ENCODE results near the gene FPGS. TPM values are rescaled to one million over a fixed set of nuclear protein-coding genes. Genes with fewer than 3 reads are reported as not detected.
"Not testable (repeated sequence)": the region's sequence is repeated elsewhere in the genome, so short reads cannot be mapped to it uniquely, and the experiment has no call there.

The FPGS gene
- total RNA-seq, 1 donor from 2014 or later, result 61.4 TPM

DNA sequence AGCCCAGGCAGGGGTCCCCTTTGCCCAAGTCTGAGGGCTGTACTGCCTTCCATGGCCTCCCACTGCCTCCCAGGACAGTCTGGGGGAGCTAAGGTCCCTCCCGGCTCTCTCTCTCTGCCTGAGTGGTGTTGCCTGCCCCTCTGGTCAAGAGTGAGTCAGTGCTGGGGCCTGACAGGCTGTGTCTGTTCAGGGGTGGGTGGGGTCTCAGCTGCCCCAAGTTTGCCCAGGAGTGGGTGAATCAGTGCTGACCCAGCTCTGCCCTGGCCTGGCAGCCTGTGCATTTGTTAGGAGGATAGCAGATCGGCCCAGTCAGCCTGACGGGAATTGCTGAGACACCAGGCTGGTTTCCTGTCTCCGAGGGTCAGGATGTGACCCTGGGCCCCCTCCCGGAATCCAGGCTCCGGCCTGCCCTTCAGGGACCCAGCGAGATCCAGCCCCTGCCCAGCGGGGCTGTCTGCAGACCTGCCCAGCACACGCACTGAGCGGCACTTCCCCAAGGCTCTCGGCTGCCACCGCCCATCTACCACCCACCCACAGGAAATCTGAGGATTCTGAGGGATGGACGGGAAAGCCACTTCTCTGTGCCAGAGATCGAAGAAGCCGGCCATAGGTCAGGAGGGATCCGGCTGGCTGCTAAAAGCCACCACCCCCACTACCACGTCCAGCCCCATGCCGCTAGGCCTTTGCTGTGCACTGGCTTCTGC is 35.8 kb downstream of the FPGS start:
- H3K9me3 Mint-ChIP-seq, result no peaks in the 10 kb centered on the region
- no peak overlapping the region for H3K27ac Mint-ChIP-seq
- H3K4me1 Mint-ChIP-seq, result peaks cover 4% of the 10 kb centered on the region
- DNase-seq (ENCODE audit: low spot score in 2 of 2, unreplicated experiment in 2 of 2), result no peak
- TF ChIP-seq, protein P1, sequence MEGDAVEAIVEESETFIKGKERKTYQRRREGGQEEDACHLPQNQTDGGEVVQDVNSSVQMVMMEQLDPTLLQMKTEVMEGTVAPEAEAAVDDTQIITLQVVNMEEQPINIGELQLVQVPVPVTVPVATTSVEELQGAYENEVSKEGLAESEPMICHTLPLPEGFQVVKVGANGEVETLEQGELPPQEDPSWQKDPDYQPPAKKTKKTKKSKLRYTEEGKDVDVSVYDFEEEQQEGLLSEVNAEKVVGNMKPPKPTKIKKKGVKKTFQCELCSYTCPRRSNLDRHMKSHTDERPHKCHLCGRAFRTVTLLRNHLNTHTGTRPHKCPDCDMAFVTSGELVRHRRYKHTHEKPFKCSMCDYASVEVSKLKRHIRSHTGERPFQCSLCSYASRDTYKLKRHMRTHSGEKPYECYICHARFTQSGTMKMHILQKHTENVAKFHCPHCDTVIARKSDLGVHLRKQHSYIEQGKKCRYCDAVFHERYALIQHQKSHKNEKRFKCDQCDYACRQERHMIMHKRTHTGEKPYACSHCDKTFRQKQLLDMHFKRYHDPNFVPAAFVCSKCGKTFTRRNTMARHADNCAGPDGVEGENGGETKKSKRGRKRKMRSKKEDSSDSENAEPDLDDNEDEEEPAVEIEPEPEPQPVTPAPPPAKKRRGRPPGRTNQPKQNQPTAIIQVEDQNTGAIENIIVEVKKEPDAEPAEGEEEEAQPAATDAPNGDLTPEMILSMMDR (IDR thresholded peaks at IDR 0.05; ENCODE audit: unreplicated experiment), result no peak
- H3K4me3 Mint-ChIP-seq, result no peak overlapping the region
- H3K36me3 Mint-ChIP-seq, result no peaks in the 10 kb centered on the region
- no peaks in the 10 kb centered on the region for H3K27me3 Mint-ChIP-seq (ENCODE audit: low read depth)

DNA sequence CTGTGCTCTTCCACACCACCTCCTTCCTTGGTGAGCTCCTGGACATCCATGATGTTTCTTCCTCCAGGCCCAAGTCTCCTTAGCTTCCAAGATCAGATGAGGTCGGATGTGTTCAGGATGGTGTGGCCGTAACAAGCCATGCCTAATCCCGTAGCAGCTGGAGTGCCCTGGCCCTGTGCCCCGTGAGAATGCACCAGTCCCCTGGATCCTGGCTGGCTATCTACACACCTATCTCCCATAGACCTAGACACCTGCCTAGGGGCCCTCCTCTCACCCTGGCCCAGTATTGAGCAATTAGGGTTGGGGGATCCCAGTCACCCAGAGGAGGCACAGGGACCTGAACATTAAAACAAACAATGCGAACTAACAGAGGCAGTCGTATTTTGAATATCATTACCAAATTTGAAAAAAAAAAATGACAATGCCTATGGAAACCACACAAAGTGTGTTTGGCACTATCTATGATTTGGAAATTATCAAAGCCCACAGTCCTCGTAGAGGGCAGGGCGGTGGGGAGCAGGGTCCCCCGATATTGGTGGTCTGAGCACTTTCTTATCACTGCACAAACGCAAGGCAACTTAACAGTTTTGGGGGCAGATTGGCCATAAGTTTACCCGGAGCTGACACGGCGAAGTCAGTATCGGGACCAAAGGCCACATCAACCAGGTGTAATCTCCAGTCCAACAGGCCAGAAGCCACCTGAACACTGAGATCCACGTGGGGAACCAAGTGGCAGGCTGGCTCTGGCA is 38.6 kb downstream of the FPGS start:
- no peaks in the 10 kb centered on the region for H3K27me3 Mint-ChIP-seq (ENCODE audit: low read depth)
- H3K36me3 Mint-ChIP-seq, result no peaks in the 10 kb centered on the region
- peaks cover 5% of the 10 kb centered on the region for H3K4me1 Mint-ChIP-seq
- no peak for DNase-seq (ENCODE audit: low spot score in 2 of 2, unreplicated experiment in 2 of 2)
- TF ChIP-seq, protein P1 (IDR thresholded peaks at IDR 0.05; ENCODE audit: unreplicated experiment), result no peak
- H3K9me3 Mint-ChIP-seq, result no peaks in the 10 kb centered on the region
- H3K4me3 Mint-ChIP-seq, result no peak overlapping the region
- H3K27ac Mint-ChIP-seq, result no peak overlapping the region

DNA sequence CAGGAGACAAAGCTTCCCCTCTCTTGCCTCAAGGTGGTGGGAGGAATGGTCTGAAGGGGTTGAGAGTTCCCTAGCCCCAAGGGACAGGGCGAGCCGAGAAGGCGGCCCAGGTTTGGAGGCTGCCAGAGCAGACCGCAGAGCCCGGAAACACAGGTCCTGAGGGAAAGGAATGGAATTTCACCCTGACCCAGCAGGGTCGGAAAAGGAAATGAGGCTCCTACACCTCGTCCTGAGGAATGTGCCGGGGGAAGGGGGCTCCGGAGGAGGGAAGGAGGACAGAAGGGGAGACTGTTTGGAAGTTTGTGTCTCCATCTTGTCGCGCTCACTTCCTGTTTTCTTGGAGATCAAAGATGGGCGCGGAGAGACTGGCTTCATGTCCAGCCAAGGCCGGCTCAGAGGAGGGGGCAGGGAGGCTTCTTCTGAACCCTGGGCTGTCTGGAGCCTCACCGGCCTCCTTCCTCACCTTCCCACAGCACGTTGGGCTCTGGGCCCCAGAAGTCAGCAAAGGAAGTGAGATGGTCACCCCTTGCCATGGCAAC is 42.2 kb downstream of the FPGS start:
- peaks cover 9% of the 10 kb centered on the region for H3K36me3 Mint-ChIP-seq
- peak overlapping the region; percentile 79 for H3K27ac Mint-ChIP-seq
- H3K27me3 Mint-ChIP-seq (ENCODE audit: low read depth), result no peaks in the 10 kb centered on the region
- TF ChIP-seq, protein P1 (IDR thresholded peaks at IDR 0.05; ENCODE audit: unreplicated experiment), result no peak
- no peak overlapping the region for H3K4me3 Mint-ChIP-seq
- H3K9me3 Mint-ChIP-seq, result peaks cover 12% of the 10 kb centered on the region
- no peak for DNase-seq (ENCODE audit: low spot score in 2 of 2, unreplicated experiment in 2 of 2)
- peaks cover 5% of the 10 kb centered on the region for H3K4me1 Mint-ChIP-seq

DNA sequence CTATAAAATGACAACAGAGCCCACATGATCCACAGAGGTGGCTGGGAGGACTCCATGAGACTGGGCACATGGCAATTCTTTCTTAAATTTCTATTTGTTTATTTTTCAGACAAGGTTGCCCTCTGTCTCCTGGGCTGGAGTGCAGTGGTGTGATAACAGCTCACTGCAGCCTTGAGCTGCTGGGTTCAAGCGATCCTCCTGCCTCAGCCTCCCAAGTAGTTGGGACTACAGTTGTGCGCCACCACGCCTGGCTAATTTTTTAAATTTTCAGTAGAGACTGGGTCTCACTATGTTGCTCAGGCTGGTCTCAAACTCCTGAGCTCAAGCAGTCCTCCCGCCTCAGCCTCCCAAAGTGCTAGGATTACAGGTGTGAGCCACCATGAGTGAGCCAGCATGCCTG is 42.9 kb downstream of the FPGS start:
- peaks cover 12% of the 10 kb centered on the region for H3K9me3 Mint-ChIP-seq
- H3K4me1 Mint-ChIP-seq; H3K36me3 Mint-ChIP-seq; H3K27me3 Mint-ChIP-seq (ENCODE audit: low read depth); H3K4me3 Mint-ChIP-seq; DNase-seq (ENCODE audit: low spot score in 2 of 2, unreplicated experiment in 2 of 2): not testable (repeated sequence)
- H3K27ac Mint-ChIP-seq, result peak overlapping the region; percentile 79

DNA sequence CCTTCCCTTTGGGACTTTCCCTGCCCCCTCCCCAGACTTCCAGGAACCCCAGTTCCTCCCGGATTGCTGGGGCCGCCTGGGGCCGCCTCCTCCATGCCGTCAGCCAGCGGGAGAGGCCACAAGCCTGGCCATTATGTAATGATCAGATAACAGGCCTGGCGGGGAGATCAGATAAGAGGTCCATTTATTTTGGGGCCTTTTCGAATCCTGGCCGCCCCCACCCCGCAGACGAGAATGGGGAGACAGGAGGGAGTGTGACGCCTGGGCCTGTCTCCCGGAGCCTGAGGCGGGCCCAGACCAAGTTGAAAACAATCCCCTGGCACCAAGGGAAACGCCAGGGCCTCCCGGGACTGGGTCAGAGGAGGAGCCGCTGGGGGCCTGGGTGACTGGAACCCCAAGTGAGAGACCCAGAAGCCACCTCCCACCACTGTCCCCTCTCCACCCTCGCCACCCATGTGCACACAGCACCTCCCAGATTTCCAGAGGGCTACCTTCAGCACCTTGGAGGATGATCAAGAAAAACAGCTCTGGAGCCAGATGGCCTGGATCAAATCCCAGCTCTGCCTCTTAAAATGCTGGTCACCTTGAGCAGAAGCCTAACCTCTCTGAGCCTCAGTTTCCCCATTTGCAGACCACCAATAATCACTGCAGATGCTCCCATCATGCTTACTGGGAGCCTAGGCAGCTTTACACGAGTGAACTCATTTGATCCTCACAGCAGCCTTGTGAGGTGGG is 43.9 kb downstream of the FPGS start:
- DNase-seq (ENCODE audit: low spot score in 2 of 2, unreplicated experiment in 2 of 2), result no peak
- no peaks in the 10 kb centered on the region for H3K27me3 Mint-ChIP-seq (ENCODE audit: low read depth)
- peaks cover 9% of the 10 kb centered on the region for H3K36me3 Mint-ChIP-seq
- H3K4me1 Mint-ChIP-seq, result peaks cover 5% of the 10 kb centered on the region
- H3K4me3 Mint-ChIP-seq, result no peak overlapping the region
- no peak overlapping the region for H3K27ac Mint-ChIP-seq
- peaks cover 12% of the 10 kb centered on the region for H3K9me3 Mint-ChIP-seq
- TF ChIP-seq, protein P1 (IDR thresholded peaks at IDR 0.05; ENCODE audit: unreplicated experiment), result no peak
